HTERT RPE-1 (cell line): ENCODE data around the gene PRR35.

Experiments
- in situ Hi-C: fragments of 300-500 bp; cut with MboI; formaldehyde crosslinking; loops from 4 replicates; pipeline ENCODE4 v1.14.3; 2020; ENCODE audit warnings: low sequenced_read_pairs

The PRR35 gene

GRCh38 chr16:546909-547770 lies 13.1 kb upstream of the PRR35 start:
- in situ Hi-C loops: no loop called here

- in situ Hi-C loops: no loop called here
Measured at GRCh38 chr16:548586-548985, 11.6 kb upstream of the PRR35 start.

- in situ Hi-C loops: no loop called here
Measured at GRCh38 chr16:549544-550263, 10.5 kb upstream of the PRR35 start.

GRCh38 chr16:551210-551609 lies 9.0 kb upstream of the PRR35 start:
- in situ Hi-C loops: no loop called here

- in situ Hi-C loops: no loop called here
Measured at GRCh38 chr16:552171-552570, 8.0 kb upstream of the PRR35 start.

- in situ Hi-C loops: no loop called here
Measured at GRCh38 chr16:553601-554296, 6.4 kb upstream of the PRR35 start.

- in situ Hi-C loops: no loop called here
Measured at GRCh38 chr16:554297-554621, 5.9 kb upstream of the PRR35 start.

- in situ Hi-C loops: no loop called here
Measured at GRCh38 chr16:554640-555365, 5.4 kb upstream of the PRR35 start.

GRCh38 chr16:555528-556473 lies 4.4 kb upstream of the PRR35 start:
- in situ Hi-C loops: no loop called here

- in situ Hi-C loops: no loop called here
Measured at GRCh38 chr16:556474-557173, 3.6 kb upstream of the PRR35 start.

GRCh38 chr16:557463-558297 lies 2.5 kb upstream of the PRR35 start:
- in situ Hi-C loops: no loop called here

- in situ Hi-C loops: no loop called here
Measured at GRCh38 chr16:558298-559020, 1.7 kb upstream of the PRR35 start.

- in situ Hi-C loops: no loop called here
Measured at GRCh38 chr16:559021-559380, 1.2 kb upstream of the PRR35 start.

GRCh38 chr16:559411-560203 lies 587 bp upstream of the PRR35 start:
- in situ Hi-C loops: no loop called here

- in situ Hi-C loops: no loop called here
Measured at GRCh38 chr16:560701-561412, 663 bp downstream of the PRR35 start.

GRCh38 chr16:561413-561794 lies 1.2 kb downstream of the PRR35 start:
- in situ Hi-C loops: no loop called here
